ENCODE measurements around the gene ALKBH8. TPM values are rescaled to one million over a fixed set of nuclear protein-coding genes. Genes with fewer than 3 reads are reported as not detected.

The ALKBH8 gene
- total and polyA plus RNA-seq, 2 of the 8 experiments (the other 6 are each of a cell fraction or from before 2014, with no cell fraction given): 3.6 to 11.9 TPM

GRCh38 chr11:107494055-107494454, 71.5 kb downstream of the ALKBH8 start:
- no peak overlapping the region for H2BK120ac ChIP-seq (replicated peaks; ENCODE audit: low read depth, low read length)
- H3K23me2 ChIP-seq (ENCODE audit: low read depth, low read length): no peaks in the 10 kb centered on the region
- no peak overlapping the region for H4K8ac ChIP-seq (ENCODE audit: extremely low read depth, insufficient read depth, low read length)
- no peak overlapping the region for H2BK15ac ChIP-seq (ENCODE audit: low read length)
- ChIA-PET CTCF (ENCODE audit: partially characterized antibody) (interaction anchor here (1.0 kb wide), 1 partner anchor 10 kb away, joined by 3 read pairs; no protein-coding TSS in a partner anchor), POLR2A (ENCODE audit: partially characterized antibody) (no interaction called here)
- no peak overlapping the region for H2BK5ac ChIP-seq (ENCODE audit: low read depth, low read length)
- no peak overlapping the region for H2AFZ ChIP-seq (ENCODE audit: low read length)
- H4K91ac ChIP-seq (replicated peaks; ENCODE audit: insufficient read length, low read length): no peak overlapping the region
- no peak overlapping the region for H3K23ac ChIP-seq (ENCODE audit: insufficient read length)
- no peaks in the 10 kb centered on the region for H4K20me1 ChIP-seq (replicated peaks in 1 of 2; ENCODE audit: control insufficient read depth in 1 of 2, insufficient read depth in 2 of 2, low read length in 2 of 2)
- H3K27me3 ChIP-seq (replicated peaks in 1 of 4; ENCODE audit: control insufficient read depth in 3 of 4, extremely low read depth in 1 of 4, insufficient read depth in 3 of 4, low read length in 3 of 4): no peaks in the 10 kb centered on the region
- no peak overlapping the region for H3K4me2 ChIP-seq (ENCODE audit: insufficient read depth in 1 of 2, low read depth in 2 of 2, low read length in 2 of 2)
- no peak overlapping the region for H3K18ac ChIP-seq (ENCODE audit: extremely low read depth, low read length)
- H3K79me1 ChIP-seq (ENCODE audit: low read depth, low read length): no peaks in the 10 kb centered on the region
- FAIRE-seq (no peak), DNase-seq (ENCODE audit: low read depth in 1 of 2, low spot score in 2 of 2) (no peak)
- H2AK5ac ChIP-seq (ENCODE audit: low read depth, low read length): no peak overlapping the region
- H3K14ac ChIP-seq (ENCODE audit: insufficient read length): no peak overlapping the region
- H2BK20ac ChIP-seq (ENCODE audit: low read length): no peak overlapping the region
- no peak overlapping the region for H3K27ac ChIP-seq (ENCODE audit: low read depth, low read length)
- H4K5ac ChIP-seq (ENCODE audit: insufficient read length, low read depth, low read length): no peak overlapping the region
- no peak overlapping the region for H3K56ac ChIP-seq (replicated peaks; ENCODE audit: insufficient read length, low read depth, low read length)
- H3K79me2 ChIP-seq (ENCODE audit: control insufficient read depth in 1 of 2, insufficient read depth in 2 of 2, low read length in 2 of 2): no peaks in the 10 kb centered on the region
- no peak overlapping the region for H2BK12ac ChIP-seq (ENCODE audit: low read depth, low read length)
- no peaks in the 10 kb centered on the region for H3K9me3 ChIP-seq (ENCODE audit: insufficient read depth in 2 of 2, low read depth in 1 of 2, low read length in 1 of 2)
- H3K4ac ChIP-seq (replicated peaks; ENCODE audit: insufficient read length, low read depth, low read length): no peak overlapping the region
- WGBS, 2 experiments (ENCODE audit: extremely low coverage in 1 of 2, insufficient coverage in 1 of 2, insufficient read length in 1 of 2, insufficient replicate concordance in 2 of 2, low coverage in 1 of 2, low lambda C conversion rate in 2 of 2, missing lambda C conversion rate in 1 of 2): 95% methylated on average over 1 of the region's 1 CpG; no CpG with 5 or more reads in 1 of the 2 experiments
- no peaks in the 10 kb centered on the region for H3K4me1 ChIP-seq (replicated peaks in 1 of 4; ENCODE audit: control insufficient read depth in 3 of 4, insufficient read depth in 4 of 4, low read length in 3 of 4)
- no peaks in the 10 kb centered on the region for H3K36me3 ChIP-seq (ENCODE audit: control insufficient read depth in 2 of 4, insufficient read depth in 4 of 4, low read length in 3 of 4)
- TF ChIP-seq TEAD4 (IDR thresholded peaks at IDR 0.05; ENCODE audit: low read depth, low read length) (no peak), EP300 (IDR thresholded peaks at IDR 0.05; ENCODE audit: borderline replicate concordance in 1 of 2, low read depth in 2 of 2, low read length in 2 of 2) (no peak), FOSL1 (IDR thresholded peaks at IDR 0.05; ENCODE audit: insufficient read depth, low read depth, low read length) (no peak), CREB1 (IDR thresholded peaks at IDR 0.05) (no peak)
- H3K4me3 ChIP-seq (ENCODE audit: extremely low read depth in 1 of 4, insufficient read depth in 2 of 4, low read depth in 3 of 4, low read length in 4 of 4): no peak overlapping the region
- no peak overlapping the region for H3K9ac ChIP-seq (replicated peaks in 1 of 4; ENCODE audit: extremely low read depth in 1 of 4, low read depth in 3 of 4, low read length in 3 of 4)
